HFFc6 (cell line): ENCODE data around the gene NCR3LG1. TPM values are rescaled to one million over a fixed set of nuclear protein-coding genes. Genes with fewer than 3 reads are reported as not detected.

Experiments
- DNase-seq: peaks from one replicate; pipeline ENCODE4 v3.0.0-alpha.2; 2018
- H3K27ac Mint-ChIP-seq: 2 replicates; pipeline ENCODE4 v1.8.0; 2020; ENCODE audit warnings: mild to moderate bottlenecking, mixed read lengths
- H3K27me3 Mint-ChIP-seq: 2 replicates; pipeline ENCODE4 v1.8.0; 2021; ENCODE audit warnings: mild to moderate bottlenecking, moderate library complexity, mixed read lengths; ENCODE audit not compliant: insufficient read depth
- H3K36me3 Mint-ChIP-seq: 2 replicates; pipeline ENCODE4 v1.8.0; 2021; ENCODE audit warnings: low read depth, mixed read lengths
- H3K4me1 Mint-ChIP-seq: 2 replicates; pipeline ENCODE4 v1.8.0; 2020; ENCODE audit warnings: low read depth, mixed read lengths
- H3K4me3 Mint-ChIP-seq: 2 replicates; pipeline ENCODE4 v1.8.0; 2020; ENCODE audit warnings: mild to moderate bottlenecking, moderate library complexity, mixed read lengths
- H3K9me3 Mint-ChIP-seq: 2 replicates; pipeline ENCODE4 v1.8.0; 2020; ENCODE audit warnings: mild to moderate bottlenecking, mixed read lengths
- CTCF ChIP-seq: fragments of 200-600 bp; sonication (generic); IDR thresholded peaks from 2 replicates; pipeline ENCODE4 v1.5.0; 2021; ENCODE audit warnings: antibody characterized with exemption, mild to moderate bottlenecking
- total RNA-seq, 6 experiments: library from RNA; stranded (reverse); fragmentation: NEBNext Ultra II Directional; extraction: Animal tissue kit (Norgen Biotek cat#: 25700); gene quantifications; 2 replicates in 1 of 6; 3 replicates in 5 of 6; pipeline ENCODE4 v1.2.3, GENCODE V29; 2021

Gene NCR3LG1
- total RNA-seq, 6 experiments from 2014 or later = 2.2 to 3.4 (median 2.5) TPM

GRCh38 chr11:17354601-17354991 is 3.0 kb downstream of the NCR3LG1 start:
- H3K9me3 Mint-ChIP-seq = no peaks in the 10 kb centered on the region
- peak; percentile 90 for TF ChIP-seq CTCF
- peak; percentile 78 for DNase-seq
- peak overlapping the region; percentile 65 for H3K27ac Mint-ChIP-seq
- H3K36me3 Mint-ChIP-seq = peaks cover 17% of the 10 kb centered on the region
- peak overlapping the region; percentile 95 for H3K4me3 Mint-ChIP-seq
- peaks cover 2% of the 10 kb centered on the region for H3K27me3 Mint-ChIP-seq
- peaks cover 32% of the 10 kb centered on the region for H3K4me1 Mint-ChIP-seq

- peaks cover 68% of the 10 kb centered on the region for H3K36me3 Mint-ChIP-seq
- TF ChIP-seq CTCF = no peak
- peaks cover 31% of the 10 kb centered on the region for H3K9me3 Mint-ChIP-seq
- H3K27me3 Mint-ChIP-seq = no peaks in the 10 kb centered on the region
- no peak overlapping the region for H3K27ac Mint-ChIP-seq
- H3K4me3 Mint-ChIP-seq = no peak overlapping the region
- no peak for DNase-seq
- H3K4me1 Mint-ChIP-seq = peaks cover 6% of the 10 kb centered on the region; the same call in 1 of the 2 replicates
Measured at GRCh38 chr11:17366495-17366894, 14.9 kb downstream of the NCR3LG1 start.

GRCh38 chr11:17368551-17368950 is 17.0 kb downstream of the NCR3LG1 start:
- peaks cover 76% of the 10 kb centered on the region for H3K36me3 Mint-ChIP-seq

GRCh38 chr11:17369094-17369493 is 17.5 kb downstream of the NCR3LG1 start:
- Mint-ChIP-seq H3K27me3 (no peaks in the 10 kb centered on the region), H3K27ac (no peak overlapping the region), H3K9me3 (peaks cover 55% of the 10 kb centered on the region), H3K4me1 (peaks cover 6% of the 10 kb centered on the region; the same call in 1 of the 2 replicates), H3K36me3 (peaks cover 79% of the 10 kb centered on the region), H3K4me3 (no peak overlapping the region)
- TF ChIP-seq CTCF = no peak
- no peak for DNase-seq

More at GRCh38 chr11:17368551-17368950, 17.0 kb downstream of the NCR3LG1 start:
- no peak for TF ChIP-seq CTCF
- peaks cover 6% of the 10 kb centered on the region; the same call in 1 of the 2 replicates for H3K4me1 Mint-ChIP-seq
- H3K27ac Mint-ChIP-seq = no peak overlapping the region
- H3K9me3 Mint-ChIP-seq = peaks cover 52% of the 10 kb centered on the region
- no peak overlapping the region for H3K4me3 Mint-ChIP-seq
- H3K27me3 Mint-ChIP-seq = no peaks in the 10 kb centered on the region
- no peak for DNase-seq

GRCh38 chr11:17369684-17370243 is 18.2 kb downstream of the NCR3LG1 start:
- Mint-ChIP-seq H3K27me3 (no peaks in the 10 kb centered on the region), H3K36me3 (peaks cover 84% of the 10 kb centered on the region), H3K4me3 (no peak overlapping the region), H3K4me1 (peaks cover 6% of the 10 kb centered on the region; the same call in 1 of the 2 replicates), H3K27ac (no peak overlapping the region), H3K9me3 (peaks cover 55% of the 10 kb centered on the region)
- DNase-seq = no peak
- no peak for TF ChIP-seq CTCF
